Neural crest cell (in vitro differentiated cells): Measurements from ENCODE around the gene HOXA11. TPM values are rescaled to one million over a fixed set of nuclear protein-coding genes. Genes with fewer than 3 reads are reported as not detected.

Experiments used
- DNase-seq: peaks from one replicate; pipeline ENCODE4 v3.0.0; 2021; ENCODE audit warnings: low read depth, mixed read lengths, low spot score
- H3K27ac Mint-ChIP-seq: one replicate; pipeline ENCODE4 v1.8.0; 2021; ENCODE audit warnings: mild to moderate bottlenecking, mixed read lengths; ENCODE audit not compliant: unreplicated experiment
- H3K27me3 Mint-ChIP-seq: 2 replicates; pipeline ENCODE4 v1.8.0; 2021; ENCODE audit warnings: low read depth, mild to moderate bottlenecking, mixed read lengths
- H3K36me3 Mint-ChIP-seq: 2 replicates; pipeline ENCODE4 v1.8.0; 2021; ENCODE audit warnings: low read depth, mild to moderate bottlenecking, mixed read lengths
- H3K4me1 Mint-ChIP-seq: 2 replicates; pipeline ENCODE4 v1.8.0; 2021; ENCODE audit warnings: mixed read lengths
- H3K4me3 Mint-ChIP-seq: one replicate; pipeline ENCODE4 v1.8.0; 2021; ENCODE audit warnings: mild to moderate bottlenecking, mixed read lengths
- H3K9me3 Mint-ChIP-seq: 2 replicates; pipeline ENCODE4 v1.8.0; 2021; ENCODE audit warnings: mixed read lengths
- CTCF ChIP-seq: fragments of 200-600 bp; sonication (generic); conservative IDR thresholded peaks from 2 replicates; pipeline ENCODE4 v1.5.0; 2021; ENCODE audit warnings: antibody characterized with exemption, mild to moderate bottlenecking
- total RNA-seq: library from RNA; stranded (reverse); gene quantifications from 2 replicates; pipeline ENCODE4 v1.2.1, GENCODE V29; 2021

Gene HOXA11
- total RNA-seq, 1 donor from 2014 or later: not detected

DNA sequence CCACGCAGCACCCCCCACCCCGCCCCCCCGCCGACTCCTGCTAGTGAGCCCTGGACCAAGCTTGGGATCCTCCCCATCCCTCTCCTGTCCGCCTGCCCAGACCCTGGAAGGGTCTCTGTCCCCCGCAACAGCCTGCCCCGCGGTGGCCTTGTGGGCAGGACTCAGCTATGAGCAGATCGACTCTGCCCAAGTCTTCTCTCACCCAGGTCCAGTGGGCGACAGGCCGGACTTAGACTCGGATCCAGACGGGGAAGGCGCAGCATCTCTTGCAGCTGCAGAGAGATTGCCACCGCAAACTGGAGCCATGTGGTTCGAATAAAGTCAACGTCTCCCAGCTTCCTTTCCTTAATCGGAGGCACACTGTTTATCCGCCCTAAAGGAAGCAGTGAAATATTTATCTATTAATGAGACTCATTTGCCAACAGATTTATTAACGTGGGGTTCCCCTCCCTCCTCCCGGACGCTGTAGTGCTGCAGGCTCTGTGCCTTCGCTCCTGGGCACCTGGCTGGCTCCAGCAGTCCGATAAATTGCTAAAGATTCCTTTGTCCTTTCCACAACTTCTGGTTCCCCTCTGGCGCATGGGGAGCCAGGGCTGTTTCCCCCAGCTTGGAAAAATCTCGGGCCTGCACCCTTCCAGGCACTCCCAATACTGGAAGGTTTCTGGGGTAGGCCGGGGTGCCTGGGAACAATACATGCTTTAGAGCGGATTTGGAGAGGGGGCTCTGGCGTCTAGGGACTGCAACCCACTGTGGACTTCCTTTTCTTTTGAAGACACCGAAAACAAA, 27.9 kb downstream of the HOXA11 start:
- H3K27ac Mint-ChIP-seq: no peak overlapping the region

GRCh38 chr7:27156508-27156898, 28.5 kb downstream of the HOXA11 start, which contains the start of gene HOXA7:
Gene HOXA7 (minus strand): TSS chr7:27156675. CDS start chr7:27156545, 130 bp downstream.
- Mint-ChIP-seq H3K4me1 (peaks cover 25% of the 10 kb centered on the region), H3K4me3 (peak within 1 kb of the TSS; percentile 95), H3K9me3 (no peaks in the 10 kb centered on the region), H3K27me3 (peaks cover 97% of the 10 kb centered on the region), H3K27ac (peak within 1 kb of the TSS; percentile 92), H3K36me3 (peaks cover 6% of the 10 kb centered on the region)
- DNase-seq: no peak
- TF ChIP-seq CTCF: no peak

More for the DNA sequence above, 27.9 kb downstream of the HOXA11 start:
- Mint-ChIP-seq H3K27me3 (peaks cover 97% of the 10 kb centered on the region), H3K4me3 (peak overlapping the region; percentile 77), H3K4me1 (peaks cover 22% of the 10 kb centered on the region), H3K36me3 (peaks cover 6% of the 10 kb centered on the region), H3K9me3 (no peaks in the 10 kb centered on the region)
- DNase-seq: no peak
- TF ChIP-seq CTCF: no peak

DNA sequence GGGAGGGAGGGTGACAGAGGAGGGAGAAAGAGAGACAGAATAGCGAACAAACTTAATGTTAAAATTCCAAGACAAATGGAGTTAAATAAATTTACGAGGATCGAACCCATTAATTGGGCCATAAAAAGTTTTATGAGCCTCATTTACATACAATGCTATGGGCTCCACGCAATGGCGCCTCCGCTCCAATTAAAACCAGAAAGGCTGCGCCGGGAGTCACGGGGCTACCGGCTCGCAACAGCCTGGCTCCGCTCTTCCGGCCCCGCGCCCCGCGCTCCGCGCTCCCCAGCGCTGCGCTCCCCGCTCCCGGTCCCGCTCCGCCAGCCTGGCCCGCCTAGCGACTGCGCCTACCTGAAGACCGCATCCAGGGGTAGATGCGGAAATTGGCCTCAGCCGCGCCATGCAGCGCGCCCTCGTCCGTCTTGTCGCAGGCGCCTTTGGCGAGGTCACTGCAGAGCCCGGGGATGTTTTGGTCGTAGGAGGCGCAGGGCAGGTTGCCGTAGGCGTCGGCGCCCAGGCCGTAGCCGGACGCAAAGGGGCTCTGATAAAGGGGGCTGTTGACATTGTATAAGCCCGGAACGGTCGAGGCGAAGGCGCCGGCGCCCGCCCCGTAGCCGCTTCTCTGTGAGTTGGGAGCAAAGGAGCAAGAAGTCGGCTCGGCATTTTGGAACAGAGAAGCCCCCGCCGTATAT, 29.1 kb downstream of the HOXA11 start:
- TF ChIP-seq CTCF: no peak
- Mint-ChIP-seq H3K27me3 (peaks cover 98% of the 10 kb centered on the region), H3K4me3 (peak overlapping the region; percentile 95), H3K27ac (peak overlapping the region; percentile 92), H3K4me1 (peaks cover 30% of the 10 kb centered on the region), H3K36me3 (peaks cover 6% of the 10 kb centered on the region), H3K9me3 (no peaks in the 10 kb centered on the region)
- no peak for DNase-seq

DNA sequence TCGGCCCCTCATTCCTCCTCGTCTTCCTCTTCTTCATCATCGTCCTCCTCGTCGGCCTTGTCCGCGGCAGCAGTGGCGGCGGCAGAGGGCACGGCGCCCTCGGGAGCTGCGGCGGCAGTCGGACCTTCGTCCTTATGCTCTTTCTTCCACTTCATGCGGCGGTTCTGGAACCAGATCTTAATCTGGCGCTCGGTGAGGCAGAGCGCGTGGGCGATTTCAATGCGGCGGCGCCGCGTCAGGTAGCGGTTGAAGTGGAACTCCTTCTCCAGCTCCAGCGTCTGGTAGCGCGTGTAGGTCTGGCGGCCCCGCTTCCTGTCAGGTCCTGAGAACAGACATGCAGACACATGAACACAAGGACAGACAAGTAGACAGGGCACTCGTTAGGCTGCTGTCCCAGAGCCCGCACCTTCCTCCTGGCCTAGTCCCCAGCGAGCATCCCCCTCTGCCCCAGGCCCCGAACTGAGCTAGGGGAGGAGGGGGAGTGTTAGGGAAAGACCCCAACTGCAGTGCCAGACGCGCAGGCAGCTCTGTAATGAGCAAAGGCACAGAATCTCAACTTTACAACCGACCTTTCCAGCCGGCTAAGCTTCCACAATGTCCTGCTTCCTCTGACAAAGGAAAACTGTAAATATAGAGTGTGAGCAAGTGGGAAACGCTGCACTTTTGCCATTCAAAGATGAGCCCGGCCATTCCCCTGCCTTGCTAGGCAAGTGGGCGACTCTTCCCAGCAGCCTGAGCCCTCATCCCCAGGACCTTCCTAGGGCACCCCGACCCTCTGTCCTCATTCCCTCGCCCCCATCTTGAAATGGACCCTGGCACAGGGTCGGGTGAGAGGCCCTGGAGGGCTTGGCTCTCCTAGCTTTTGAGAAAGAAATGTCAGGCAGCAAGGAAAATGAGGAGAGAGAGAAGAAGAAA, 29.9 kb downstream of the HOXA11 start:
- Mint-ChIP-seq H3K27me3 (peaks cover 100% of the 10 kb centered on the region), H3K4me3 (peak overlapping the region; percentile 95), H3K27ac (peak overlapping the region; percentile 92), H3K9me3 (no peaks in the 10 kb centered on the region), H3K36me3 (peaks cover 8% of the 10 kb centered on the region), H3K4me1 (peaks cover 32% of the 10 kb centered on the region)
- TF ChIP-seq CTCF: no peak
- DNase-seq: no peak

DNA sequence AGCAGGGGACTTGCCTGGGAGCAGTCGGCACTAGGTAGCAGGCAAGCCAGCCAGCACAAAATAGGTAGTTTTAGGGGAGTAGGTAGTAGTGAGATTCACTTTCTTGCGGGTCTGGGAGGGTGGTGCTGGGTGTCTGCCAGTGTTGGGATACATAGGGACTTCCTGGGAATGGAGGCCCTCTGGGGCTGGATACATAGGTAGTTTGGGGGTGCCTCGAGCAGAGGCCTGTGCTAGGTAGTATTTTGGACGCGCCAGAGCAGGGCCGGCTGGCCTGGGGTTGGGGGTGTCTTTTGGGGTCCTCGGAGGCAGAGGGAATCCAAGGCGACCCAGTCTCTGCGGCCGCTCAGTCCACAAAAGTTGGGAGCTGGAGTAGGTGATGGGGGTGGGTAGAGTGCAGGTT, 30.7 kb downstream of the HOXA11 start:
- no peaks in the 10 kb centered on the region for H3K9me3 Mint-ChIP-seq
- H3K4me1 Mint-ChIP-seq: peaks cover 32% of the 10 kb centered on the region
- no peak for DNase-seq
- no peak for TF ChIP-seq CTCF
- peak overlapping the region; percentile 64 for H3K4me3 Mint-ChIP-seq
- peaks cover 100% of the 10 kb centered on the region for H3K27me3 Mint-ChIP-seq
- H3K36me3 Mint-ChIP-seq: peaks cover 8% of the 10 kb centered on the region
- no peak overlapping the region for H3K27ac Mint-ChIP-seq
